Tongue (tissue), 2 donors: Measurements from ENCODE around the gene FLT3LG. TPM values are rescaled to one million over a fixed set of nuclear protein-coding genes. Genes with fewer than 3 reads are reported as not detected.
"Not testable (repeated sequence)": the region's sequence is repeated elsewhere in the genome, so short reads cannot be mapped to it uniquely, and the experiment has no call there.

Source experiments
- DNase-seq: peaks from one replicate; pipeline ENCODE4 v3.0.0-alpha.2; 2015
- total RNA-seq: library from RNA; depleted of rRNA; stranded (reverse); fragments of >200 nt; gene quantifications from one replicate; pipeline ENCODE4 v1.2.3, GENCODE V29; 2014

The FLT3LG gene
- total RNA-seq, 1 donor from 2014 or later = 2.5 TPM

DNA sequence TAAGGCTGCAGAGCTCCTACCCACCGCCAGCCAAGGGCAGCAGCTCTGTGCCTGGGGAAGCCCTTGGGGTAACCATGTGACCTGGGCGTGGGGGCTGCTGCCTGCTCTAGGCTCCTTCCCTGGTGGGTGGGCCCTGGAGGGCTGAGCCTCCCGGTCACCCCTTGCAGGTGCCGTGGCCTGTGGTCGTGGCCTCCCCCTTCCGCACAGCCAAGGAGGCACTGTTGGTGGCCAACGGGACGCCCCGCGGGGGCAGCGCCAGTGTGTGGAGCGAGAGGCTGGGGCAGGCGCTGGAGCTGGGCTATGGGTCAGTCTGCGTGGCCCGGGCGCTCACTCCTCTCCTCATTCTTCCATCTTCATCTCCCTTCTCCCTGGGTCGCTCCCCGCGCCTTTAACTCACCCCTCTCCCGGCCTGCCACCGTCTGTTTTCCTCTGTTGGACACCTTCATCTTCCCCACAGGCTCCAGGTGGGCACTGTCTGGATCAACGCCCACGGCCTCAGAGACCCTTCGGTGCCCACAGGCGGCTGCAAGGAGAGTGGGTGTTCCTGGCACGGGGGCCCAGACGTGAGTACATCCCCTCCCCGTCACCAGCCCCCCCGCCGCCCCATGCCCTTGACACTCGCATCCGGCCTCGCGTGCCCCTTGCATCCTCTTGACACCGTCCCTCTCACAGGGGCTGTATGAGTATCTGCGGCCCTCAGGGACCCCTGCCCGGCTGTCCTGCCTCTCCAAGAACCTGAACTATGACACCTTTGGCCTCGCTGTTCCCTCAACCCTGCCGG, 9.9 kb upstream of the FLT3LG start:
- DNase-seq = no peak

DNA sequence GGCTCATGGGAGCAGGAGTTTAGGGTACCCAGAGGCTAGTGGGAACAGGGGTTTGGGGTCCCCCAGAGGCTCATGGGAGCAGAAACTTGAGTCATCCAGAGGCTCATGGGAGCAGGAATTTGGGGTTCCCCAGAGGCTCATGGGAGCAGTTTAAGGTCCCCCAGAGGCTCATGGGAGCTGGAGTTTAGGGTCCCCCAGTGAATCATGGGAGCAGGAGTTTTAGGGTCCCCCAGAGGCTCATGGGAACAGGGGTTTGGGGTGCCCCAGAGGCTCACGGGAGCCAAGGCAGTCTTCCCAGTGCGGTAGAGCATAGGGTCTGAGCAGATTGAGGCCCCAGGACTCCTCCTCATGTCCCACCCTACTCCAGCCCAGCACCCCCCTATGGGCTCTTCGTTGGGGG, 8.6 kb upstream of the FLT3LG start:
- DNase-seq = no peak

DNA sequence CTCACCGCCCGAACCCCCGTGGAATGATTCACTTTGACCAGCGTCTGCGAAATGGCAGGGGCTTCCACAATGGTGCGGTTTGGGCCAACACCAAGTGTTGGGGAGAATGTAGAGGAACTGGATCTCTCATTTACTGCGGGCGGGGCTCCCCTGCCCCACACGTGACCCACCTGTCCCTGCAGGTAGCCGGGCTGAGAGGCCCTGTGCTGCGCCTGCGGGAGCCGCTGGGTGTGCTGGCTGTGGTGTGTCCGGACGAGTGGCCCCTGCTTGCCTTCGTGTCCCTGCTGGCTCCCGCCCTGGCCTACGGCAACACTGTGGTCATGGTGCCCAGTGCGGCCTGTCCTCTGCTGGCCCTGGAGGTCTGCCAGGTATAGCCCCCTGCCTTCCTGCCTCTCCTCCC, 5.8 kb upstream of the FLT3LG start:
- no peak for DNase-seq

DNA sequence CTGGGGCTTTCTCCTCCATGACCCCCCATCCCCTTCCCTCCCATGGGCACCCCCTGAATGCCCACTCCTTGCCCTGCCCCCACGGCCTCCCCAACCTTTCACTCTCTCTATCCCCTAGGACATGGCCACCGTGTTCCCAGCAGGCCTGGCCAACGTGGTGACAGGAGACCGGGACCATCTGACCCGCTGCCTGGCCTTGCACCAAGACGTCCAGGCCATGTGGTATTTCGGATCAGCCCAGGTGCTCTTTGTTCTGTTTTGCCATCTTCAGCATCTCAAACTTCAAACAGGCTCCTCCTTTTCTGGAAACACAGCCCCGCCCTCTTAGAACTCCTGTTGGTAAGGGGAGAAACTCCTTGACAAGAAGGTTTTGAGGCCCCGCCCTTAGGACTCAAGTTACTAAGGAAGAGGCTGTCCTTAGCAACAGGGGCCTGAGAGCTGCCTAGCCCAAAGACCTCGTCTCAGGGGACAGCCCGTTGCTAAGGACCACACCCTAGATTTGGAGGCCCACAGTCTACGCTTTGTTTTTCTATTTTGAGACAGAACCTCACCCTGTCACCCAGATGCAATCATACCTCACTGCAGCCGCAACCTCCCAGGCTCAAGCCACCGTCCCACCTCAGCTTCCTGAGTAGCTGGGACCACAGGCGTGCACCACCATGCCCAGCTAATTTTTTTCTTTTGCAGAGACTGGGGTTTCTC, 5.1 kb upstream of the FLT3LG start:
- peak; percentile 93 for DNase-seq

DNA sequence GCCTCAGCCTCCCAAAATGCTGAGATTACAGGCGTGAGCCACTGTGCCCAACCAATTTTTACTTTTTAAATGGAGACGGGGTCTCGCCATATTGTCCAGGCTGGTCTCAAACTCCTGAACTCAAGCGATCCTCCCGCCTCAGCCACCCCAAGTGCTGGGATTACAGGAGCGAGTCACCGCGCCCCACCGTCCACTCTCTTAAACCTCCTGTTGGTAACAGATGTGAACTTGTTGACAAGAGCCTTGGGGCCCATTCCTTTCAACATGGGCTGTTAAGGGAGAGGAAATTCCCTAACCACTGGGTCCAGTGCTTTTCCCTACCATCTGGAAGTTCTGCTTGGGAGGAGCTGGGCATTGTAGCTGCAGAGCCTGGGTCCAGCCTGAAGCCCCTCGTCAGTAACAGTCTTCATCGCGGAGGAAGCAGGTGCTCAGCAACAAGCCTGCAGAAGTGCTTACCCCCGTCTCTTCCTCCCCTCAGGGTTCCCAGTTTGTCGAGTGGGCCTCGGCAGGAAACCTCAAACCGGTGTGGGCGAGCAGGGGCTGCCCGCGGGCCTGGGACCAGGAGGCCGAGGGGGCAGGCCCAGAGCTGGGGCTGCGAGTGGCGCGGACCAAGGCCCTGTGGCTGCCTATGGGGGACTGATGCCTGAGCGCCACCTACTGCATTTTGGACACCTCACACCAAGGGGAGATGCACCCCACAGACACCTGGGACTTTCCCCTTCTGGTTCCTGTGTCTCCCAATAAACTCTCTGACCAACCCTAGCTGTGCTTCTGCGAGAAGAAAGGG, 4.0 kb upstream of the FLT3LG start:
- no peak for DNase-seq

DNA sequence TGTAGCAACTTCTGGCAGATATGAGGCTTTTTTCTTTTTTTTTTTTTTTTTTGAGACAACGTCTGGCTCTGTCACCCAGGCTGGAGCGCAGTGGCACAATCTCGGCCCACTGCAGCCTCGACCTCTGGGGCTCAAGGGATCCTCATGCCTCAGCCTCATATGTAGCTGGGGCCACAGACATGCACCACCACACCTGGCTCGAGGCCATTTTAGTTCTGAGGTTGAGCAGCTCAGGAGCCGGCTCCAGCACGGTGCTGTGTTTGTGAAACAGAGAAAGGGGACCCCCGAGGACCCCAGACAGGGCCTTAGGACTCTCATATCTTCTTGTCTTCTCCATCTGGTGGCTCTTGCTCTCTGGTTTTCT, 3.4 kb upstream of the FLT3LG start:
- DNase-seq = no peak

DNA sequence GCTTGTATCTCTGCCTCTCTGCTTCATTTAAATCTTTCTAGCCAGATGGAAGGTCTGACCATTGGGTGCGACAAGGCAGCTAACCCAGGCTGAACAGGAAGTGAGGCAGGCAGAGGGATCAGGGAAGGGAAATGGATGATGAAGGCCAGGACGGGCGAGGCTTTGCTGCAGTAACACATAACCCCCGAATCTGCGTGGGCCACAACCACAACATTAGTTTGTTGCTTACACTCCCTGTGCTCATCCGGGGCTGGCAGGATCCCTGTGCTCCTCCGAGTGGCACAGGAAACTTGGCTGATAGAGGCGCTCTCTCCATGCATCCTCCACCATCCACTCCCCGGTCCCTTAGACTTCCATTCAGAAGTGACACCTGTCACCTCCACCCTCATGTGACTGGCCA, 1.1 kb upstream of the FLT3LG start:
- DNase-seq = no peak

DNA sequence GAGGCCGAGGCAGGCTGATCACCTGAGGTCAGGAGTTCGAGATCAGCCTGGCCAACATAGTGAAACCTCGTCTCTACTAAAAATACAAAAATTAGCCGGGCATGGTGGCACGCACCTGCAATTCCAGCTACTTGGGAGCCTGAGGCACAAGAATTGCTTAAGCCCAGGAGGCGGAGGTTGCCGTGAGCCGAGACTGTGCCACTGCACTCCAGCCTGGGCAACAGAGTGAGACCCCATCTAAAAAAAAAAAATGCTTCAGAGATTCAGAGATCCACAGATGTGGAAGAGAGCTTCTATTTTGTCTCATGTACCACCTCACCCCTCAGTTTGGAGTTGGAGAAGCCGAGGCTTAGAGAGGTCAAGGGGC, 531 bp upstream of the FLT3LG start:
- not testable (repeated sequence) for DNase-seq

DNA sequence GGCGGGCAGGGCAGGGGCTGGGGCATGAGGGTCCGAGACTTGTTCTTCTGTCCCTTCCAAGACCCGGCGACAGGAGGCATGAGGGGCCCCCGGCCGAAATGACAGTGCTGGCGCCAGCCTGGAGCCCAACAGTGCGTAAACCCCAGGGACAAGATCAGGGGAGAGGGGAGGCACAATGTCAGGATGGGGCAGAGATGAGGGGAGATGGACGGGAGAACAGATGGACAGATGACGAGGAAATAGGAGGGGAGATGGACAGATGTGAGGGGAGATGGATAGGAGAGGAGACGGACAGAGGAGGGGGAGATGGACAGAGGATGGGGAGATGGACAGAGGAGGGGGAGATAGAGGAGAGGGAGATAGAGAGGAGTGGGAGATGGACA, 518 bp downstream of the FLT3LG start:
- DNase-seq = no peak

DNA sequence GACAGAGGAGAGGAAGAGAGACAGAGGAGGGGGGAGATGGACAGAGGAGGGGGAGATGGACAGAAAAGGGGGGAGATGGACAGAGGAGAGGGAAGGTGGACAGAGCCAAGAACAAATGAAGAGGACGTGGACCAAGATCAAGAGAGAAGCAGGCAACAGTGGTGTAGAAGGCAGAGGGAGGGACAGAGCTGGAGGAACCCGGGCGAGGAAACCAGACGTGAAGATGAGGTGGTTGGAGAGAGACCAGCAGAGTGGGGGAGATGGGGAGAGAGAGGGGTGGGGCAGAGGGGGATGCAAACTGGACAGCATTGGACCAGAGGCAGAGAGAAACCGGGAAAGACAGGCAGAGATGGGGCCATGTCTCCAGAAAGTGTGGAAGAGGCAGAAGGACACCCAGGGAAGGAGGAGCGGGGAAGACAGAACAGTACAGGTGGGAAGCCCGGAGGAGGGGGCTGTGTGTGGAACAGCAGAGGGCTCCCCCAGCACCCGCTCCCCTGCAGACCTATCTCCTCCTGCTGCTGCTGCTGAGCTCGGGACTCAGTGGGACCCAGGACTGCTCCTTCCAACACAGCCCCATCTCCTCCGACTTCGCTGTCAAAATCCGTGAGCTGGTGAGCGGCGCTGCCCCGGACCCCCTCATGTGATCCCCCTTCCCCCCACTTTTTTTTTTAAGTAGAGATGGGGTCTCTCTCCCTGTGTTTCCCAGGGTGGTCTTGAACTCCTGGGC, 1.3 kb downstream of the FLT3LG start:
- no peak for DNase-seq

DNA sequence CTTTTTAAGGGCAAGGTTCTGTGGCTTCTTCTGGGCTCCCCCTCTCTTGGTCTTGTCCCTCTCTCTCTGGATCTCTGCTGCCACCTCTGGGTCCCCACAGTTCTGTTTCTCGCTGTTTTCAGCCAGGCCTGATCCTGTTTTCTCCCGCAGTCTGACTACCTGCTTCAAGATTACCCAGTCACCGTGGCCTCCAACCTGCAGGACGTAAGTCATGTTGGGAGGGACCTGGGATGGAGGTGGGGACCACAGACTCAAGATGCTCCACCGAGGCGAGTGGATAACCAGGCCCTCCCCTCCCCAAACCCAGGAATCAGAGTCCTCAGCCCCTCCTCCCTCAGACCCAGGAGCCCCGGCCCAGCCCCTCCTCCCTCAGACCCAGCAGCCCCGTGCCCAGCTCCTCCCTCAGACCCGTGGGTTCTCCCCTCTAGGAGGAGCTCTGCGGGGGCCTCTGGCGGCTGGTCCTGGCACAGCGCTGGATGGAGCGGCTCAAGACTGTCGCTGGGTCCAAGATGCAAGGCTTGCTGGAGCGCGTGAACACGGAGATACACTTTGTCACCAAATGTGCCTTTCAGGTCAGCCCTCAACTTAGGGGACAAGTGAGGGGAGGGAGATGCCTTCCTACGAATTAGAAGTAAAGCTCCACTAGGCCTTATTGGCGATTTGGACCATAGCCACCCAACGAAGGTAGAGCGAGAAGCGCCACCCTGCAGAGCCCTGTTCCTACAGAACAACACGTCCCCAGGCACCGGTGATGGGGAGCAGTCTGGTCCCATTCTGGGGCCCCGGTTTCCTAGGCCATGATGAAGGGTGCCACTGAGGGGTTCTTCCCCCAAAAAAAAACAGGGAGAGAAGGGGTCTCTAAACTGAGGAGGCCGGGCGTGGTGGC, 2.2 kb downstream of the FLT3LG start:
- peak; percentile 61 for DNase-seq

DNA sequence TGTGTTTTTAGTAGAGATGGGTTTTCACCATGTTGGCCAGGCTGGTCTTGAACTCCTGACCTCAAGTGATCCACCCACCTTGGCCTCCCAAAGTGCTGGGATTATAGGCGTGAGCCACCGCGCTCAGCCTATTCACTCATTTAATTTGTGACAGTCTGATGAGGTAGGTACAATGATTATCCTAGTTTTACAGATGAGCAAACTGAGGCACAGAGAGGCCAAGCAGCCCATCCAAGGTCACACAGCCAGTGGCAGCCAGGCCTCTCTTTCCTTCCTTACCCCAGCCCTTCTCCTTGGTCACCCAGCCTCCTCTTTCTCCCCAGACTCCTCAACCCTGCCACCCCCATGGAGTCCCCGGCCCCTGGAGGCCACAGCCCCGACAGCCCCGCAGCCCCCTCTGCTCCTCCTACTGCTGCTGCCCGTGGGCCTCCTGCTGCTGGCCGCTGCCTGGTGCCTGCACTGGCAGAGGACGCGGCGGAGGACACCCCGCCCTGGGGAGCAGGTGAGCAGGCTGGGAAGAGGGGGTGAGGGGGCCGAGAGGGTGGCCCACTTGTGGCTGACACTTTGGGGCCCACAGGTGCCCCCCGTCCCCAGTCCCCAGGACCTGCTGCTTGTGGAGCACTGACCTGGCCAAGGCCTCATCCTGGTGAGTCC, 6.1 kb downstream of the FLT3LG start:
- no peak for DNase-seq

DNA sequence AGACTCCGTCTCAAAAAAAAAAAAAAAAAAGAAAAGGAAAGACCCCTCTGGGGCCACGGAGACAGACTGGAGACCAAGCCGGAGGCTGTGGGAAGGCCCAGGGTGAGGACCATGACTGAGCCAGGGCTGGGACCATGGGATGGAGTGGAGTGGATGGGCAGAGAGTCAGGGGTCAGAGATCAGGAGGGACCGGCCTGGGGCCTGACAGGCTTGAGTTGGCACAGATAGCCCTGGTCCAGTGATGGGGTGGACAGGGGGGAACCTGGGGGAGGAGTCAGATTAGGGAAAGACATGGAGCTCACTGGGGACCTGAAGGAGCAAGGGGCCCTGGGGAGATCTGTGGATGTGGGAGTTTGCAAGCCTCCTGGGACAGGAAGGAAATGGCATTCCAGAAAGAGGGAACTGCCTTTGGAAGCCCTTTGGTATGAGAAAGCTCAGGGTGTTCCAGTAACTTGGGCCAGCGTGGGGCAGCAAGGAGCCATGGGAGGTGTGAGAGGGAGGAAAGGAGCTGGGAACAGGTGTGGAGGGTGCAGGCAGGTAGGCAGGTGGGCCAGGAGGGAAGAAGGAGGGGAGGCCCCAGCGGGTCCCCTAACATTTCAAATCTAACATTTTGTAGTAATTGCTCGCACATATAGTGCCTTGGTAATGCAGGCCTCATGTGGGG, 7.1 kb downstream of the FLT3LG start:
- no peak for DNase-seq

DNA sequence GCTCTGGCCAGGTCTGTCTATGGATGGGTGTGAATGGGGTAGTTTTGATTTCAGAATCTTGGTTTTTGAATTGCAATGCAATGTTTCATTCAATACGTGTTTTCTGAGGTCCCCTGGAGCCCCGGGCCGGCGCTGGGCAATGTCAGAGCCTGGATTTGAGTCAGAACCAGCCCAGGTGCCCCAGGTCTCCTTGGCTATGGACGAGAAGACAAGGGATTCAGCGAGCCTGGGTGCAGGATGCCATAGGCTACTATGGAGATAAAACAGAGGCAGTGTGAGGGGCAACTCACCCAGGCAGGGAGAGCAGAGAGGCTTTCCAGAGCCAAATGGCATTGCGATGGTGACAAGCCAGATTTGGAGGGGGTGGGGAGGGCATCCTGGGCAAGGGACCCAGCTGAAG, 12.2 kb downstream of the FLT3LG start:
- DNase-seq = no peak

DNA sequence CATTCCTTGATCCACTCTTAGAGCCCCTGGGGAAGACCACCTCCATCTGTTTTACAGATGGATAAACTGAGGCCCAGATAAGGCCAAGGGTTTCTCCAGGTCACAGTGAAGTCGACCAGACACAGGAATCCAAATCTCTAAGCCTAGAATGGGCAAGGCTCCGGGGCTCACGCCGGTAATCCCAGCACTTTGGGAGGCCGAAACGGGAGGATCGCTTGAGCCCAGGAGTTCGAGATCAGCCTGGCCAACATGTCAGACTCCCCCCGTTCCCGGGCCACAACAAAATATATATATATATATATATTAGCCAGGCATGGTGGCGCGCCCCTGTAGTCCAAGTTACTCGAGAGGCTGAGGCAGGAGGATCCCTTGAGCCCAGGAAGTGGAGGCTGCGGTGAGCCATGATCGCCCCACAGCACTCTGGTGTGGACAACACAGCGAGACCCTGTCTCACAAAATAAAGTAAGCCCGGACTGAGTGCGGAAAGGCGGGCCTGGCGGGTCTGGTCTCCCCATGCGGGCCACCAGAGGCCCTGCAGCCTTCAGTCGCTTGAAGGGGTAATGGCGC, 12.8 kb downstream of the FLT3LG start:
- no peak for DNase-seq

DNA sequence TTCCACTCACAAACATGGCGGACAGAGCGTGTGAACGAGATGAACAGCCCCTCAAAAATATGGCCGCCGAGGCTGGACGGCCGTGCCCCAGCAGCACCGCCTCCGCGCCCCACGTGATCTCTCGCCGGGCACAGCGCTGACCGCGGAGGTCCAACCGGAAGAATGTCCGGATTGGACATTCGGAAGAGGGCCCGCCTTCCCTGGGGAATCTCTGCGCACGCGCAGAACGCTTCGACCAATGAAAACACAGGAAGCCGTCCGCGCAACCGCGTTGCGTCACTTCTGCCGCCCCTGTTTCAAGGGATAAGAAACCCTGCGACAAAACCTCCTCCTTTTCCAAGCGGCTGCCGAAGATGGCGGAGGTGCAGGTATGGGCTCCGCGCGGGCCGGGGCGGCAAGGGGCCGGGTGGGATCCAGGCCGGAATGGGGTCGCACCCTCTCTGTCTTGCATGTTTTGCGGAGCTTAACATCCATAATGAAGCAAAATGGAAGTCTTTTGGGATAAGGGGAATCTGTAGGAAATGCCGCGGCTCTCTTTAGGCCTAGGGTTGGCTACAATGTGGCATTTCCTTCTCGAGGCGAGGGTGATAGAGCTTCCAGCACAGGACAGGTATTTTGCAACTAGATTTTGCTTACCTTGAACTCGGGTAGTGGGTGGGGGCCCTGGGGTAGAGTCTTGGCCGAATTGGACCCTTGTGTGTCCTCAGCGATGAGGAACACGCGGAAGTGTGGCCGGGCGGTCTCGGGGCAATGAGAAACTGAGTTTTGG, 13.4 kb downstream of the FLT3LG start, which contains the start of gene RPL13A:
Gene RPL13A, plus strand, starts transcription at position 332 of the 769 bp plus-strand sequence. Its CDS starts 22 bp downstream, at position 354.
- DNase-seq = peak; percentile 100

DNA sequence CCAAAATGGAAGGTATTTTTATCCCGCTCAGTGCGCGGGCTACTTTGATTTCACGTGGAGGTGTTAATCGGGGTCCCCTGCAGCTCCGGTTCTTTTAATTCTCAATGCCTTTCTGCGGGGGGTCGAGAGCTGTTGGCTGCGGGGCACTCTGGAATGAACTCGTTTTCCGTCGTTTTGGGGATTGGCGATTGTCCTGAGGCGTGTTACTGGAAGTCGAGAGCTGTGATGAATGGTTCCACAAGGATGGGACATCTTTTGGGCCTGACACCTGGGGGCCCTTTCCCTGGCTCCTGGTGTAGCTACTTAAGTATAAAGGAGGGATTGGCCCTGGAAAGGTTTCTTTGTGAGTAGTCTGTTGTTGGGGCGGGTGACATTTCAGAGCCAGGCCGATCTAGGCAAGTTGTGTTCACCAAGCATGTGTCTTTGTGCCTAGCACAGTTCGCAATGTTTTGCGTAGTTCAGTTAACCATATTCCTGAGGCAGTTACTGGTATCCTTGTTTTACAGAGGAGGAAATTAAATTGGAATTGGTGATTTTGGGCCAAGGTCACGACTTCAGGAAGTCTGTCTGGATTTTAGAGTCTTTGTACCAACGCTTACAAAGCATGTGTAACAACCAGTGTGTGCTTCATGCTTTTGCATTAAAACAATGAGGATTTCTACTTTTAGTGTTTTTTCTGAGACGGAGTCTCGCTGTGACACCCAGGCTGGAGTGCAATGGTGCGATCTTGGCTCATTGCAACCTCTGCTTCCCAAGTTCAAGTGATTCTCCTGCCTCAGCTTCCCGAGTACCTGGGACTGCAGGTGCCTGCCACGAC, 14.2 kb downstream of the FLT3LG start:
- peak; percentile 24 for DNase-seq

DNA sequence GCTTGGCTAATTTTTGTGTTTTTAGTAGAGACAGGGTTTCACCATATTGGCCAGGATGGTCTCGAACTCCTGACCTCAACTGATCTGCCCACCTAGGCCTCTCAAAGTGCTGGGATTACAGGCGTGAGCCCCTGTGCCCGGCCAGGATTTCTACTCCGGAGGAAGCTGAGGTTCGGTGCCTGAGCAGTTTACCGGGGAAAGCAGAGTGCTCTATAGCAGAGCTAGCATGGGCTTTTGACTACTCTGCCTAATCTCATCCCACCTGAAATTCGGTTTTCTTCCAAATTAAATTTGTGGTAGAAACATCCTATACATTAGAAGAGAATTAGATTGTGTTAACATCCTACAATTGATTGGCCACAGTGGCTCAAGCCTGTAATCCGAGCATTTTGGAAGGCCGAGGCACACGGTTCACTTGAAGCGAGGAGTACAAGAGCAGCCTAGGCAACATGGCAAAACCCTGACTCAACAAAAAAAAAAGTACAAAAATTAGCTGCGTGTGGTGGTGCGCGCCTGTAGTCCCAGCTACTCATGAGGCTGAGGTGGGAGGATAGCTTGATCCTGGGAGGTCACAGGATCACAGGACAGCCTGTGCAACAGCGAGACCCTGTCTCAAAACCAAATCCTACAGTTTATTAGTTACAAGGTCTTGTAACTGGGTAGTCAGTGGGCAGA, 15.0 kb downstream of the FLT3LG start:
- no peak for DNase-seq
